Trophoblast cell (in vitro differentiated cells and primary cell): ENCODE data around the gene ERAS.

Source experiments
- DNase-seq, 2 donors: peaks; one replicate each; pipeline ENCODE4 v3.0.0-alpha.2; 2016
- H2AFZ ChIP-seq: 2 replicates; pipeline ENCODE4 v1.6.1; 2013; ENCODE audit warnings: low read length, moderate library complexity, mild to moderate bottlenecking; ENCODE audit not compliant: insufficient read depth, poor library complexity
- H2AK5ac ChIP-seq: 2 replicates; pipeline ENCODE4 v1.6.1; 2013; ENCODE audit warnings: mild to moderate bottlenecking, low read length
- H2BK120ac ChIP-seq: 2 replicates; pipeline ENCODE4 v1.6.1; 2013; ENCODE audit warnings: low read length, mild to moderate bottlenecking, moderate library complexity; ENCODE audit not compliant: insufficient read depth, poor library complexity
- H2BK12ac ChIP-seq: 2 replicates; pipeline ENCODE4 v1.6.1; 2013; ENCODE audit warnings: mild to moderate bottlenecking, low read length, moderate library complexity
- H2BK5ac ChIP-seq: 2 replicates; pipeline ENCODE4 v1.6.1; 2013; ENCODE audit warnings: low read length, low read depth, moderate library complexity, mild to moderate bottlenecking; ENCODE audit not compliant: poor library complexity
- H3K14ac ChIP-seq: 2 replicates; pipeline ENCODE4 v1.6.1; 2013; ENCODE audit warnings: mild to moderate bottlenecking, low read length
- H3K18ac ChIP-seq: 2 replicates; pipeline ENCODE4 v1.6.1; 2013; ENCODE audit warnings: mild to moderate bottlenecking, low read length
- H3K23ac ChIP-seq: 2 replicates; pipeline ENCODE4 v1.6.1; 2013; ENCODE audit warnings: low read length
- H3K27ac ChIP-seq: 2 replicates; pipeline ENCODE4 v1.5.1; 2013; ENCODE audit warnings: low read depth, mild to moderate bottlenecking, inconsistent platforms, low read length, moderate library complexity
- H3K27me3 ChIP-seq: 2 replicates; pipeline ENCODE4 v1.6.1; 2013; ENCODE audit warnings: inconsistent platforms, mild to moderate bottlenecking, low read length, moderate library complexity; ENCODE audit not compliant: insufficient read depth
- H3K36me3 ChIP-seq, 2 experiments: 1 replicate in 1 of 2; 2 replicates in 1 of 2; pipeline ENCODE4 v1.6.1; 2013; ENCODE audit warnings: low read length in 2 of 2, mild to moderate bottlenecking in 2 of 2, moderate library complexity in 1 of 2; ENCODE audit not compliant: insufficient read depth in 2 of 2, control insufficient read depth in 1 of 2
- H3K4ac ChIP-seq: 2 replicates; pipeline ENCODE4 v1.6.1; 2013; ENCODE audit warnings: low read depth, mild to moderate bottlenecking, low read length, moderate library complexity
- H3K4me1 ChIP-seq, 2 experiments: 1 replicate in 1 of 2; 2 replicates in 1 of 2; pipeline ENCODE4 v1.6.1; 2013; ENCODE audit warnings: low read length in 2 of 2, mild to moderate bottlenecking in 2 of 2, moderate library complexity in 1 of 2; ENCODE audit not compliant: insufficient read depth in 2 of 2, control insufficient read depth in 1 of 2
- H3K4me2 ChIP-seq: 2 replicates; pipeline ENCODE4 v1.6.1; 2013; ENCODE audit warnings: inconsistent platforms, mild to moderate bottlenecking, low read length, moderate library complexity
- H3K4me3 ChIP-seq: 2 replicates; pipeline ENCODE4 v1.5.1; 2013; ENCODE audit warnings: mild to moderate bottlenecking, low read depth, low read length, inconsistent platforms
- H3K79me1 ChIP-seq: one replicate; pipeline ENCODE4 v1.6.1; 2013; ENCODE audit warnings: low read length
- H3K79me2 ChIP-seq: 2 replicates; pipeline ENCODE4 v1.6.1; 2013; ENCODE audit warnings: low read length, mild to moderate bottlenecking; ENCODE audit not compliant: control insufficient read depth, insufficient read depth, poor library complexity
- H3K9ac ChIP-seq: 2 replicates; pipeline ENCODE4 v1.6.1; 2013; ENCODE audit warnings: mild to moderate bottlenecking, low read length
- H3K9me3 ChIP-seq: 2 replicates; pipeline ENCODE4 v1.6.1; 2013; ENCODE audit warnings: low read depth, mild to moderate bottlenecking, control low read depth, inconsistent platforms, low read length; ENCODE audit not compliant: insufficient read depth
- H4K12ac ChIP-seq: 2 replicates; pipeline ENCODE4 v1.6.1; 2013; ENCODE audit warnings: low read depth, mild to moderate bottlenecking, low read length, moderate library complexity
- H4K8ac ChIP-seq: 2 replicates; pipeline ENCODE4 v1.6.1; 2013; ENCODE audit warnings: low read depth, mild to moderate bottlenecking, low read length, moderate library complexity
- H4K91ac ChIP-seq: one replicate; pipeline ENCODE4 v1.6.1; 2013; ENCODE audit warnings: low read depth, mild to moderate bottlenecking, low read length, moderate library complexity
- WGBS: extraction: QIAGEN DNeasy Blood & Tissue Kit; methylation state at CpG from one replicate; pipeline ENCODE4 v1.1.7; 2013; ENCODE audit warnings: missing lambda C conversion rate; ENCODE audit not compliant: insufficient read length, insufficient coverage; ENCODE audit errors: extremely low coverage; 5-methylcytosine and 5-hydroxymethylcytosine counted together

Gene ERAS

DNA sequence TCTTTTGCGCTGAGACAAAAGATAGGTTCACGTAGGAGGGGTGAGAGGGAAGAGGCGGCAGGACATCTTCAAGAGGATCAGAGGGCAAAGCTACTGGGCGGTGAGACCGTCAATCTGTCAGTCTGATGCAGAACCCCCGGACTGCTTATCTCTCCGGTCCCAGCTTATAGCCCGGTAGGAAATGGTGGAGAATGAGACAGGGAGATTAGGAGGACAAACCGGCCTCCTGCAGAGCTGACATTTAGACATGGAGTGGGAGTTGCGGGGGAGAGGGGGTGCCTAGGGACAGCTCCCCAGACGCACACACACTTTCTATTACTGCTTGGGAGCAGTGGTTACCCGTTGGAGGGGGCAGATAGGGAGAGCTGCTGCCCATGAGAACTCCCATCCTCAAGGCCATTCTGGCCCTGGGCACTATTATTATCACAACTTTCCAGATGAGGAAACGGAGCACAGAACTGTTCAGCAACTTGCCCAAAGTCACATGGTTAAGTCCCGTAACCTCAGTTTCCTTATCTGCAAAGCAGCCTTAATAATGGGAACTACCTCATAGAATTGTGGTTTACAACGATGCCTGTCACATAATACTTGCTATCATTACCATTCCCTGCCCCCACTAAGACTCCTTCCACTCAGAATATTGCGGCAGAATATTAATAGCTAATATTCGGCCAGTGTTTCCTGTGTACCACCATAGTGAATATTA, 25.6 kb upstream of the ERAS start:
- no CpG with 5 or more reads among the region's 17 CpGs for WGBS
- peaks cover 10 to 11% of the 10 kb centered on the region in 2 experiments for H3K4me1 ChIP-seq

GRCh38 chrX:48801280-48802088, 24.8 kb upstream of the ERAS start, which contains the start of gene HDAC6:
HDAC6 (plus strand) TSS chrX:48802067; CDS start chrX:48802693, 626 bp downstream.
- Histone ChIP-seq H3K23ac (no peak within 1 kb of the TSS), H3K14ac (peak within 1 kb of the TSS; percentile 93), H3K27me3 (no peaks in the 10 kb centered on the region), H3K9me3 (no peaks in the 10 kb centered on the region), H2AFZ (peak within 1 kb of the TSS; percentile 63), H2BK120ac (peak within 1 kb of the TSS; percentile 81), H2BK12ac (no peak within 1 kb of the TSS), H2AK5ac (peak within 1 kb of the TSS; percentile 79), H3K36me3 (peaks cover 16 to 17% of the 10 kb centered on the region in 2 experiments), H3K4me3 (peak within 1 kb of the TSS; percentile 88), H3K4ac (peak within 1 kb of the TSS; percentile 93), H3K79me1 (peaks cover 10% of the 10 kb centered on the region), H3K27ac (peak within 1 kb of the TSS; percentile 97), H3K4me2 (peak within 1 kb of the TSS; percentile 83), H4K91ac (peak within 1 kb of the TSS; percentile 98), H3K9ac (peak within 1 kb of the TSS; percentile 97), H3K18ac (peak within 1 kb of the TSS; percentile 94), H4K8ac (peak within 1 kb of the TSS; percentile 99), H3K4me1 (peaks cover 5 to 8% of the 10 kb centered on the region in 2 experiments), H2BK5ac (peak within 1 kb of the TSS; percentile 99), H3K79me2 (peaks cover 4% of the 10 kb centered on the region), H4K12ac (peak within 1 kb of the TSS; percentile 98)
- peak; percentile 97 to 98 for DNase-seq
- no CpG with 5 or more reads among the region's 89 CpGs for WGBS

More for the DNA sequence above, 25.6 kb upstream of the ERAS start:
- peak overlapping the region; percentile 6 for H3K9ac ChIP-seq
- H3K36me3 ChIP-seq = peaks cover 12 to 13% of the 10 kb centered on the region in 2 experiments
- peak in 1 of 2 donors; percentile 4 for DNase-seq
- H3K27me3 ChIP-seq = no peaks in the 10 kb centered on the region
- H3K9me3 ChIP-seq = no peaks in the 10 kb centered on the region
- peak overlapping the region; percentile 63 for H3K27ac ChIP-seq
- H3K79me1 ChIP-seq = peaks cover 13% of the 10 kb centered on the region
- H2BK5ac ChIP-seq = no peak overlapping the region
- peak overlapping the region; percentile 58 for H2BK12ac ChIP-seq
- H4K8ac ChIP-seq = peak overlapping the region; percentile 99
- peak overlapping the region; percentile 12 for H3K4ac ChIP-seq
- H4K12ac ChIP-seq = peak overlapping the region; percentile 98
- peak overlapping the region; percentile 79 for H2AK5ac ChIP-seq
- no peak overlapping the region for H2AFZ ChIP-seq
- peaks cover 4% of the 10 kb centered on the region for H3K79me2 ChIP-seq
- peak overlapping the region; percentile 77 for H4K91ac ChIP-seq
- peak overlapping the region; percentile 88 for H3K4me3 ChIP-seq
- H3K23ac ChIP-seq = no peak overlapping the region
- H3K14ac ChIP-seq = peak overlapping the region; percentile 53
- no peak overlapping the region for H3K18ac ChIP-seq
- H3K4me2 ChIP-seq = peak overlapping the region; percentile 83
- H2BK120ac ChIP-seq = peak overlapping the region; percentile 33

- H4K8ac ChIP-seq = peak overlapping the region; percentile 85
- no peaks in the 10 kb centered on the region for H3K9me3 ChIP-seq
- H3K4me3 ChIP-seq = peak overlapping the region; percentile 78
- H3K79me2 ChIP-seq = peaks cover 4% of the 10 kb centered on the region
- peak overlapping the region; percentile 64 for H4K12ac ChIP-seq
- H2BK5ac ChIP-seq = peak overlapping the region; percentile 95
- H3K36me3 ChIP-seq = peaks cover 16 to 18% of the 10 kb centered on the region in 2 experiments
- H3K79me1 ChIP-seq = peaks cover 10% of the 10 kb centered on the region
- peak overlapping the region; percentile 79 for H3K14ac ChIP-seq
- peak; percentile 79 to 82 for DNase-seq
- H3K4me2 ChIP-seq = peak overlapping the region; percentile 75
- H2BK12ac ChIP-seq = no peak overlapping the region
- peak overlapping the region; percentile 97 for H3K27ac ChIP-seq
- H3K4me1 ChIP-seq = peaks cover 5 to 8% of the 10 kb centered on the region in 2 experiments
- H3K9ac ChIP-seq = peak overlapping the region; percentile 97
- no CpG with 5 or more reads among the region's 40 CpGs for WGBS
- no peak overlapping the region for H3K23ac ChIP-seq
- no peaks in the 10 kb centered on the region for H3K27me3 ChIP-seq
- H2AFZ ChIP-seq = peak overlapping the region; percentile 63
- peak overlapping the region; percentile 53 for H2BK120ac ChIP-seq
- peak overlapping the region; percentile 81 for H4K91ac ChIP-seq
- peak overlapping the region; percentile 62 for H3K18ac ChIP-seq
- no peak overlapping the region for H2AK5ac ChIP-seq
- H3K4ac ChIP-seq = peak overlapping the region; percentile 84
Observed at GRCh38 chrX:48802089-48802904, 24.0 kb upstream of the ERAS start.

- Histone ChIP-seq H4K12ac (peak overlapping the region; percentile 55), H3K4ac (no peak overlapping the region), H3K79me2 (peaks cover 4% of the 10 kb centered on the region), H2BK12ac (no peak overlapping the region), H3K27me3 (no peaks in the 10 kb centered on the region), H3K4me2 (peak overlapping the region; percentile 75), H3K14ac (no peak overlapping the region), H2BK5ac (peak overlapping the region; percentile 39), H3K9me3 (no peaks in the 10 kb centered on the region), H4K8ac (peak overlapping the region; percentile 76), H3K9ac (no peak overlapping the region), H2AFZ (no peak overlapping the region), H3K23ac (no peak overlapping the region), H3K36me3 (peaks cover 17 to 21% of the 10 kb centered on the region in 2 experiments), H3K18ac (no peak overlapping the region), H2AK5ac (no peak overlapping the region), H4K91ac (peak overlapping the region; percentile 66), H2BK120ac (no peak overlapping the region), H3K27ac (peak overlapping the region; percentile 78), H3K4me1 (peaks cover 5 to 8% of the 10 kb centered on the region in 2 experiments), H3K4me3 (peak overlapping the region; percentile 78), H3K79me1 (peaks cover 10% of the 10 kb centered on the region)
- DNase-seq = no peak
- no CpG with 5 or more reads among the region's 4 CpGs for WGBS
Observed at GRCh38 chrX:48802905-48803200, 23.5 kb upstream of the ERAS start.
